Osteocyte (in vitro differentiated cells): ENCODE data around the gene PRXL2B. TPM values are rescaled to one million over a fixed set of nuclear protein-coding genes. Genes with fewer than 3 reads are reported as not detected.
A peak's percentile ranks its signal among the peaks of the same experiment; 100 is the strongest.

Source experiments
- DNase-seq: peaks from one replicate; pipeline ENCODE4 v3.0.0; 2021; ENCODE audit warnings: mixed read lengths; ENCODE audit not compliant: unreplicated experiment; ENCODE audit errors: extremely low spot score
- H3K27ac Mint-ChIP-seq: one replicate; pipeline ENCODE4 v1.8.0; 2021; ENCODE audit warnings: mild to moderate bottlenecking, mixed read lengths; ENCODE audit not compliant: unreplicated experiment
- H3K27me3 Mint-ChIP-seq: one replicate; pipeline ENCODE4 v1.8.0; 2021; ENCODE audit warnings: mixed read lengths; ENCODE audit not compliant: unreplicated experiment
- H3K36me3 Mint-ChIP-seq: one replicate; pipeline ENCODE4 v1.8.0; 2021; ENCODE audit warnings: mixed read lengths; ENCODE audit not compliant: unreplicated experiment
- H3K4me1 Mint-ChIP-seq: one replicate; pipeline ENCODE4 v1.8.0; 2021; ENCODE audit warnings: mixed read lengths; ENCODE audit not compliant: unreplicated experiment
- H3K4me3 Mint-ChIP-seq: one replicate; pipeline ENCODE4 v1.8.0; 2021; ENCODE audit warnings: mild to moderate bottlenecking, moderate library complexity, mixed read lengths; ENCODE audit not compliant: unreplicated experiment
- H3K9me3 Mint-ChIP-seq: one replicate; pipeline ENCODE4 v1.8.0; 2021; ENCODE audit warnings: mixed read lengths; ENCODE audit not compliant: unreplicated experiment
- CTCF ChIP-seq: fragments of 200-600 bp; sonication (generic); IDR thresholded peaks from 2 replicates; pipeline ENCODE4 v1.5.0; 2021; ENCODE audit warnings: antibody characterized with exemption, mild to moderate bottlenecking, moderate library complexity
- total RNA-seq: library from RNA; stranded (reverse); gene quantifications from 2 replicates; pipeline ENCODE4 v1.2.1, GENCODE V29; 2021

The PRXL2B gene
- total RNA-seq, 1 donor from 2014 or later = 24.8 TPM

GRCh38 chr1:2556678-2557481 is 29.7 kb upstream of the PRXL2B start:
- Mint-ChIP-seq H3K27ac (peak overlapping the region; percentile 90), H3K36me3 (no peaks in the 10 kb centered on the region), H3K4me1 (peaks cover 22% of the 10 kb centered on the region), H3K9me3 (no peaks in the 10 kb centered on the region), H3K4me3 (peak overlapping the region; percentile 66), H3K27me3 (no peaks in the 10 kb centered on the region)
- no peak for TF ChIP-seq CTCF
- no peak for DNase-seq

GRCh38 chr1:2557482-2558400 is 28.8 kb upstream of the PRXL2B start:
- no peak for DNase-seq
- no peaks in the 10 kb centered on the region for H3K36me3 Mint-ChIP-seq
- no peaks in the 10 kb centered on the region for H3K27me3 Mint-ChIP-seq
- no peaks in the 10 kb centered on the region for H3K9me3 Mint-ChIP-seq
- peaks cover 22% of the 10 kb centered on the region for H3K4me1 Mint-ChIP-seq
- no peak for TF ChIP-seq CTCF
- H3K4me3 Mint-ChIP-seq = no peak overlapping the region
- H3K27ac Mint-ChIP-seq = no peak overlapping the region

- no peaks in the 10 kb centered on the region for H3K36me3 Mint-ChIP-seq
- H3K4me3 Mint-ChIP-seq = no peak overlapping the region
- no peaks in the 10 kb centered on the region for H3K9me3 Mint-ChIP-seq
- no peak for TF ChIP-seq CTCF
- DNase-seq = no peak
- no peaks in the 10 kb centered on the region for H3K27me3 Mint-ChIP-seq
- no peak overlapping the region for H3K27ac Mint-ChIP-seq
- H3K4me1 Mint-ChIP-seq = peaks cover 22% of the 10 kb centered on the region
Measured at GRCh38 chr1:2558420-2558819, 28.2 kb upstream of the PRXL2B start.

- Mint-ChIP-seq H3K36me3 (no peaks in the 10 kb centered on the region), H3K27ac (no peak overlapping the region), H3K9me3 (no peaks in the 10 kb centered on the region), H3K4me3 (no peak overlapping the region), H3K27me3 (no peaks in the 10 kb centered on the region), H3K4me1 (peaks cover 20% of the 10 kb centered on the region)
- no peak for DNase-seq
- no peak for TF ChIP-seq CTCF
Measured at GRCh38 chr1:2558861-2559260, 27.7 kb upstream of the PRXL2B start.
